Measurements from ENCODE around the gene MAP4K5. TPM values are rescaled to one million over a fixed set of nuclear protein-coding genes. Genes with fewer than 3 reads are reported as not detected.

Gene MAP4K5
- total RNA-seq, 1 donor from 2014 or later: 12.3 TPM

- Histone ChIP-seq H3K27me3 (ENCODE audit: low read depth) (no peaks in the 10 kb centered on the region), H3K27ac (replicated peaks) (no peak overlapping the region), H3K4me1 (peaks cover 28% of the 10 kb centered on the region)
Observed at GRCh38 chr14:50524731-50525515, 7.4 kb downstream of the MAP4K5 start.

GRCh38 chr14:50524060-50524459 is 8.3 kb downstream of the MAP4K5 start:
- H3K4me1 ChIP-seq: peaks cover 22% of the 10 kb centered on the region
- no peak overlapping the region for H3K27ac ChIP-seq (replicated peaks)
- H3K27me3 ChIP-seq (ENCODE audit: low read depth): no peaks in the 10 kb centered on the region
- no peak overlapping the region for H3K4me3 ChIP-seq
- DNase-seq: no peak
- intact Hi-C loops (cut with micrococcal nuclease): no loop called here
- no peak for TF ChIP-seq CTCF (IDR thresholded peaks at IDR 0.05; ENCODE audit: borderline replicate concordance)
- no peaks in the 10 kb centered on the region for H3K36me3 ChIP-seq
- no peaks in the 10 kb centered on the region for H3K9me3 ChIP-seq (replicated peaks)

More at GRCh38 chr14:50524731-50525515, 7.4 kb downstream of the MAP4K5 start:
- intact Hi-C loops (cut with micrococcal nuclease): no loop called here
- no peak for TF ChIP-seq CTCF (IDR thresholded peaks at IDR 0.05; ENCODE audit: borderline replicate concordance)
- DNase-seq: no peak
- H3K4me3 ChIP-seq: no peak overlapping the region
- H3K9me3 ChIP-seq (replicated peaks): no peaks in the 10 kb centered on the region
- H3K36me3 ChIP-seq: no peaks in the 10 kb centered on the region

- no peak overlapping the region for H3K27ac ChIP-seq (replicated peaks)
- H3K4me3 ChIP-seq: no peak overlapping the region
- no peaks in the 10 kb centered on the region for H3K36me3 ChIP-seq
- H3K9me3 ChIP-seq (replicated peaks): no peaks in the 10 kb centered on the region
- no peak for TF ChIP-seq CTCF (IDR thresholded peaks at IDR 0.05; ENCODE audit: borderline replicate concordance)
- no peaks in the 10 kb centered on the region for H3K27me3 ChIP-seq (ENCODE audit: low read depth)
- peaks cover 19% of the 10 kb centered on the region for H3K4me1 ChIP-seq
- intact Hi-C loops (cut with micrococcal nuclease): no loop called here
- no peak for DNase-seq
Observed at GRCh38 chr14:50523271-50524041, 8.9 kb downstream of the MAP4K5 start.

- no peak for TF ChIP-seq CTCF (IDR thresholded peaks at IDR 0.05; ENCODE audit: borderline replicate concordance)
- H3K36me3 ChIP-seq: no peaks in the 10 kb centered on the region
- no peak for DNase-seq
- no peak overlapping the region for H3K4me3 ChIP-seq
- intact Hi-C loops (cut with micrococcal nuclease): no loop called here
- H3K27ac ChIP-seq (replicated peaks): peak overlapping the region; percentile 26
- no peaks in the 10 kb centered on the region for H3K27me3 ChIP-seq (ENCODE audit: low read depth)
- H3K9me3 ChIP-seq (replicated peaks): no peaks in the 10 kb centered on the region
- H3K4me1 ChIP-seq: peaks cover 19% of the 10 kb centered on the region
Observed at GRCh38 chr14:50521912-50522341, 10.4 kb downstream of the MAP4K5 start.

- H3K27me3 ChIP-seq (ENCODE audit: low read depth): no peaks in the 10 kb centered on the region
- no peaks in the 10 kb centered on the region for H3K9me3 ChIP-seq (replicated peaks)
- H3K4me3 ChIP-seq: no peak overlapping the region
- H3K4me1 ChIP-seq: peaks cover 19% of the 10 kb centered on the region
- intact Hi-C loops (cut with micrococcal nuclease): no loop called here
- TF ChIP-seq CTCF (IDR thresholded peaks at IDR 0.05; ENCODE audit: borderline replicate concordance): no peak
- H3K36me3 ChIP-seq: no peaks in the 10 kb centered on the region
- peak overlapping the region; percentile 26 for H3K27ac ChIP-seq (replicated peaks)
- no peak for DNase-seq
Observed at GRCh38 chr14:50520947-50521815, 11.2 kb downstream of the MAP4K5 start.

All from left ventricle myocardium inferior (tissue), 1 donor.